Peyer's patch (tissue), 4 donors: ENCODE results near the gene WBP11.

ENCODE experiments used
- POLR2A ChIP-seq, 2 donors: fragments of 450-650 bp; IDR thresholded peaks; one replicate each; pipeline ENCODE4 v1.5.1; 2017; ENCODE audit warnings: antibody characterized with exemption in 2 of 2, mild to moderate bottlenecking in 2 of 2, moderate library complexity in 2 of 2
- TF ChIP-seq, protein P1 (sequence below), 6 experiments: fragments of 450-650 bp in 4 of 6; fragments of 200-600 bp in 2 of 6; sonication (generic) in 1 of 6; IDR thresholded peaks; one replicate each; pipeline ENCODE4 v1.5.1; 2017 to 2019; ENCODE audit warnings: antibody characterized with exemption in 6 of 6, mild to moderate bottlenecking in 3 of 6, moderate library complexity in 1 of 6

DNA sequence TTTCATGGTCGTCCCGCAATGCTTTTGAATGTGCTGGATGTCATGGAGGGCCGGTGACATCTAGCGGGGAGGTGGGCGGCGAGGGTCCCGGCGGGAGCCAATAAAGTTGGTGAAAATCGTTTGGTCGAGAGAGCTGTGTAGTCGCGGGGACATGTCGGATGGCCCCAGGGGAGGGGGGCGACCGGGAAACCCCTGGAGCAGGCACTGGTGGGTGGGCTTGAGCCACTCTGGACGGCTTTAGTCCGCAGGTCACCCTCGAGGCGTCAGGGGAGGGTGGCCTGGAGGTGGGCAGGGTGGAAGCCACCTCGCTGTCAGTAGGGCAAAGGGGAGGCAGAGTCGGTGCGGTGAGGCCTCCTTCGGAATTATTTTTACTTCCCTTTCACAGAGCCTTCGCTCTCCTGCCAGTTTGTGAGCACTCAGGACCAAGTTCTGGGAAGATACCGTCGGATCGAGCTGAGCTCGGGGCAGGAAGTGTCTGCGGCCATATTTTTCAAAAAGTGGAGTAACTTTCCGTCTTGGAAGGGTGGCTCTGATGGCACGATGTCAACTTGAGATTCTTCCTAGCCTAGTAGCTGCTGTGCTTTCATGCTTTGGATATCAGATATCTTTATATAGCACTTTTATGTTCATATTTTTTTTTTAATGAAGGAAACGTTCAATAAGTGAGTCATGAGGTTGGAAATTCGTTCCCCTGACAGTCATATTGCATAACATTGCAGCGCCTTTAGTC is 28.2 kb downstream of the WBP11 start:
- TF ChIP-seq, protein P1, sequence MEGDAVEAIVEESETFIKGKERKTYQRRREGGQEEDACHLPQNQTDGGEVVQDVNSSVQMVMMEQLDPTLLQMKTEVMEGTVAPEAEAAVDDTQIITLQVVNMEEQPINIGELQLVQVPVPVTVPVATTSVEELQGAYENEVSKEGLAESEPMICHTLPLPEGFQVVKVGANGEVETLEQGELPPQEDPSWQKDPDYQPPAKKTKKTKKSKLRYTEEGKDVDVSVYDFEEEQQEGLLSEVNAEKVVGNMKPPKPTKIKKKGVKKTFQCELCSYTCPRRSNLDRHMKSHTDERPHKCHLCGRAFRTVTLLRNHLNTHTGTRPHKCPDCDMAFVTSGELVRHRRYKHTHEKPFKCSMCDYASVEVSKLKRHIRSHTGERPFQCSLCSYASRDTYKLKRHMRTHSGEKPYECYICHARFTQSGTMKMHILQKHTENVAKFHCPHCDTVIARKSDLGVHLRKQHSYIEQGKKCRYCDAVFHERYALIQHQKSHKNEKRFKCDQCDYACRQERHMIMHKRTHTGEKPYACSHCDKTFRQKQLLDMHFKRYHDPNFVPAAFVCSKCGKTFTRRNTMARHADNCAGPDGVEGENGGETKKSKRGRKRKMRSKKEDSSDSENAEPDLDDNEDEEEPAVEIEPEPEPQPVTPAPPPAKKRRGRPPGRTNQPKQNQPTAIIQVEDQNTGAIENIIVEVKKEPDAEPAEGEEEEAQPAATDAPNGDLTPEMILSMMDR (IDR thresholded peaks at IDR 0.05): no peak
- peak in 1 of 2 donors; percentile 40 for TF ChIP-seq POLR2A (IDR thresholded peaks at IDR 0.05)
